Smooth muscle cell (in vitro differentiated cells): ENCODE measurements around the gene RHOH. TPM values are rescaled to one million over a fixed set of nuclear protein-coding genes. Genes with fewer than 3 reads are reported as not detected.

ENCODE experiments used
- DNase-seq: peaks from one replicate; lab custom pipeline; 2025; ENCODE audit not compliant: unreplicated experiment; lab: John Stamatoyannopoulos, UW
- H2AFZ ChIP-seq: fragments of 200-600 bp; sonication (generic); 2 replicates; pipeline ENCODE4 v1.6.0; 2016; ENCODE audit warnings: antibody characterized with exemption, low read depth, mild to moderate bottlenecking
- H3F3A ChIP-seq: fragments of 200-600 bp; sonication (generic); 2 replicates; pipeline ENCODE4 v1.6.0; 2017; ENCODE audit warnings: antibody characterized with exemption, low read depth
- H3K27ac ChIP-seq: fragments of 200-600 bp; sonication (generic); 2 replicates; pipeline ENCODE4 v1.5.1; 2016; ENCODE audit warnings: low read depth, mild to moderate bottlenecking
- H3K27me3 ChIP-seq: fragments of 200-600 bp; sonication (generic); 2 replicates; pipeline ENCODE4 v1.6.1; 2016; ENCODE audit warnings: low read depth, mild to moderate bottlenecking
- H3K36me3 ChIP-seq: fragments of 200-600 bp; sonication (generic); 2 replicates; pipeline ENCODE4 v1.5.1; 2016; ENCODE audit warnings: low read depth
- H3K4me1 ChIP-seq: fragments of 200-600 bp; sonication (generic); 2 replicates; pipeline ENCODE4 v1.5.1; 2016; ENCODE audit warnings: low read depth
- H3K4me2 ChIP-seq: fragments of 200-600 bp; sonication (generic); 2 replicates; pipeline ENCODE4 v1.6.0; 2016; ENCODE audit warnings: mild to moderate bottlenecking
- H3K4me3 ChIP-seq: fragments of 200-600 bp; sonication (generic); 2 replicates; pipeline ENCODE4 v1.5.1; 2016; ENCODE audit warnings: mild to moderate bottlenecking
- H3K79me2 ChIP-seq: fragments of 200-600 bp; sonication (generic); 2 replicates; pipeline ENCODE4 v1.6.0; 2016; ENCODE audit warnings: low read depth, mild to moderate bottlenecking
- H3K9ac ChIP-seq: fragments of 200-600 bp; sonication (generic); 2 replicates; pipeline ENCODE4 v1.6.0; 2016; ENCODE audit warnings: low read depth
- H3K9me3 ChIP-seq: fragments of 200-600 bp; sonication (generic); replicated peaks from 2 replicates; pipeline ENCODE4 v1.5.1; 2016; ENCODE audit warnings: low read depth
- H4K20me1 ChIP-seq: fragments of 200-600 bp; sonication (generic); 2 replicates; pipeline ENCODE4 v1.6.0; 2016; ENCODE audit warnings: low read depth
- WGBS: methylation state at CpG from one replicate; pipeline ENCODE4 v1.1.7; 2016; ENCODE audit warnings: low lambda C conversion rate; 5-methylcytosine and 5-hydroxymethylcytosine counted together
- polyA plus RNA-seq: library from polyadenylated mRNA; unstranded; fragments of >200 nt; fragmentation: Nextera tagmentation; extraction: Ambion mirVana; gene quantifications from 2 replicates; pipeline ENCODE4 v1.2.1, GENCODE V29; 2016
- total RNA-seq: library from RNA; depleted of rRNA; stranded (reverse); fragments of >200 nt; gene quantifications from 2 replicates; pipeline ENCODE4 v1.2.3, GENCODE V29; 2014
- TF ChIP-seq, protein P1 (sequence below): fragments of 200-600 bp; sonication (generic); IDR thresholded peaks from 2 replicates; pipeline ENCODE4 v1.5.1; 2017; ENCODE audit warnings: borderline replicate concordance, mild to moderate bottlenecking, antibody characterized with exemption; ENCODE audit not compliant: insufficient read depth, poor library complexity, severe bottlenecking

RHOH gene
- total and polyA plus RNA-seq, 2 experiments from 2014 or later, result 0.46 TPM; not detected in 1

DNA sequence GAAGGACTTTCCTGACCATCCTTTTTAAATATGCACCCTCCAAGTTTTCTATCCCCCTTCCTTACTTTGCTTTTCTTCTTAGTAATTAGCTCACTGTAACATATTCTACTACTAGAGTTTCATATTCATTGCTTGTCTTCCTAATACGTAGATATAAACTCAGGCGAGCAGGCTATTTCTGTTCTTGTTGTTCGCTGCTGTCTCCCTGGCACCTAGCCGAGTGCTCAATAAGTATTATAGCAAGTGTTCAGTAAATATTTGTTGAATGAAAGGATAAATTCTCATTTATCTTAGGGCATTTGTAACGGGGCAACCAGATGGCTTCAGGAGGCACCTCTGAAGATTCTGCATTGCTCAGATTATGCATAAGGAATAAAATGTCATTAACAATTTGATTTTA is 6.8 kb upstream of the RHOH start:
- TF ChIP-seq, protein P1, sequence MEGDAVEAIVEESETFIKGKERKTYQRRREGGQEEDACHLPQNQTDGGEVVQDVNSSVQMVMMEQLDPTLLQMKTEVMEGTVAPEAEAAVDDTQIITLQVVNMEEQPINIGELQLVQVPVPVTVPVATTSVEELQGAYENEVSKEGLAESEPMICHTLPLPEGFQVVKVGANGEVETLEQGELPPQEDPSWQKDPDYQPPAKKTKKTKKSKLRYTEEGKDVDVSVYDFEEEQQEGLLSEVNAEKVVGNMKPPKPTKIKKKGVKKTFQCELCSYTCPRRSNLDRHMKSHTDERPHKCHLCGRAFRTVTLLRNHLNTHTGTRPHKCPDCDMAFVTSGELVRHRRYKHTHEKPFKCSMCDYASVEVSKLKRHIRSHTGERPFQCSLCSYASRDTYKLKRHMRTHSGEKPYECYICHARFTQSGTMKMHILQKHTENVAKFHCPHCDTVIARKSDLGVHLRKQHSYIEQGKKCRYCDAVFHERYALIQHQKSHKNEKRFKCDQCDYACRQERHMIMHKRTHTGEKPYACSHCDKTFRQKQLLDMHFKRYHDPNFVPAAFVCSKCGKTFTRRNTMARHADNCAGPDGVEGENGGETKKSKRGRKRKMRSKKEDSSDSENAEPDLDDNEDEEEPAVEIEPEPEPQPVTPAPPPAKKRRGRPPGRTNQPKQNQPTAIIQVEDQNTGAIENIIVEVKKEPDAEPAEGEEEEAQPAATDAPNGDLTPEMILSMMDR, result no peak

DNA sequence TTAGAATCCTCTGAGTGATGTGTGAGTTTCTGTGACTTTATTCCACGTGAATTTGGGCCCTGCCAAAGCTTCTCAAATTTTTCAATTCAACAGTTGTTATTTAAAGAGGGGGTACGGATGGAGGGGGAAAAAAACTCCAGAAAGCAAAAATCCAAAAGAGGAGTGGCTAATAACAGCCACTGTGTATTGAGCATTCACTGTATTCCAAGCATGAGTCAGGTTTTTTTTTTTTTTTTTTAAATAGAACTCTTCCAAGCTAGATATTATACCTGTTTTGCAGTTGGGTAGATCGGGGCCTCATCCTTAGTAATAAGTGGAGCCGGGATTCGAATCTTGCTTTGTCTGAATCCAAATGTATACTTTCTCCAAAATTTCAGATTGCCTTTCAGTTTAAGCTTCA is 6.4 kb upstream of the RHOH start:
- Histone ChIP-seq H2AFZ (no peak overlapping the region), H3K9ac (no peak overlapping the region), H3K36me3 (no peaks in the 10 kb centered on the region), H3K27me3 (no peaks in the 10 kb centered on the region), H3K27ac (no peak overlapping the region), H3K79me2 (no peaks in the 10 kb centered on the region), H3F3A (no peaks in the 10 kb centered on the region), H3K4me3 (no peak overlapping the region), H3K4me2 (no peak overlapping the region), H3K9me3 (no peaks in the 10 kb centered on the region), H4K20me1 (no peaks in the 10 kb centered on the region), H3K4me1 (peaks cover 14% of the 10 kb centered on the region)
- TF ChIP-seq, protein P1, result no peak
- 93% methylated on average over 5 of the region's 5 CpGs for WGBS
- DNase-seq, result no peak

More for the DNA sequence above, 6.8 kb upstream of the RHOH start:
- no peaks in the 10 kb centered on the region for H3K79me2 ChIP-seq
- H3K27ac ChIP-seq, result no peak overlapping the region
- H3K27me3 ChIP-seq, result no peaks in the 10 kb centered on the region
- 95% methylated on average over 5 of the region's 5 CpGs for WGBS
- H3K4me3 ChIP-seq, result no peak overlapping the region
- H3K4me2 ChIP-seq, result no peak overlapping the region
- no peaks in the 10 kb centered on the region for H3K36me3 ChIP-seq
- H3K9me3 ChIP-seq, result no peaks in the 10 kb centered on the region
- no peak overlapping the region for H3K9ac ChIP-seq
- H3F3A ChIP-seq, result no peaks in the 10 kb centered on the region
- H4K20me1 ChIP-seq, result no peaks in the 10 kb centered on the region
- H2AFZ ChIP-seq, result no peak overlapping the region
- no peak for DNase-seq
- H3K4me1 ChIP-seq, result peaks cover 14% of the 10 kb centered on the region

GRCh38 chr4:40190880-40191815 is 5.7 kb upstream of the RHOH start:
- no peak overlapping the region for H3K4me3 ChIP-seq
- H3K36me3 ChIP-seq, result no peaks in the 10 kb centered on the region
- WGBS, result 66% methylated on average over 14 of the region's 14 CpGs
- no peaks in the 10 kb centered on the region for H4K20me1 ChIP-seq
- H3K4me2 ChIP-seq, result no peak overlapping the region
- no peaks in the 10 kb centered on the region for H3K79me2 ChIP-seq
- no peak for DNase-seq
- no peak overlapping the region for H3K27ac ChIP-seq
- H3K9me3 ChIP-seq, result no peaks in the 10 kb centered on the region
- no peaks in the 10 kb centered on the region for H3K27me3 ChIP-seq
- H3K9ac ChIP-seq, result no peak overlapping the region
- peaks cover 14% of the 10 kb centered on the region for H3K4me1 ChIP-seq
- H3F3A ChIP-seq, result no peaks in the 10 kb centered on the region
- TF ChIP-seq, protein P1, result no peak
- H2AFZ ChIP-seq, result peak overlapping the region; percentile 46
